WTC11 (cell line): ENCODE measurements around the gene CACNA1F.

Experiments used
- JUN ChIP-seq: sonication (generic); formaldehyde crosslinking; IDR thresholded peaks from 2 replicates; pipeline ENCODE4 v1.8.0; 2023; ENCODE audit warnings: mild to moderate bottlenecking, missing genetic modification reagents
- NFE2L1 ChIP-seq: sonication (generic); formaldehyde crosslinking; IDR thresholded peaks from 2 replicates; pipeline ENCODE4 v1.8.1; 2023; ENCODE audit warnings: missing genetic modification reagents
- NR2C2 ChIP-seq: sonication (generic); formaldehyde crosslinking; IDR thresholded peaks from 2 replicates; pipeline ENCODE4 v1.8.0; 2022; ENCODE audit warnings: mild to moderate bottlenecking, missing genetic modification reagents
- SP1 ChIP-seq: sonication (generic); formaldehyde crosslinking; conservative IDR thresholded peaks from 2 replicates; pipeline ENCODE4 v1.8.1; 2022; ENCODE audit warnings: missing genetic modification reagents
- TF ChIP-seq, protein P1 (sequence below): fragments of 200-600 bp; IDR thresholded peaks from 2 replicates; pipeline ENCODE4 v1.8.0; 2022; ENCODE audit warnings: antibody characterized with exemption
- TF ChIP-seq, protein P2 (sequence below): fragments of 250-450 bp; sonication (Bioruptor Pico); IDR thresholded peaks from 2 replicates; pipeline ENCODE4 v1.9.0; 2021; ENCODE audit warnings: moderate library complexity, mild to moderate bottlenecking, inconsistent platforms, borderline replicate concordance
- TF ChIP-seq, protein P3 (sequence below): sonication (generic); formaldehyde crosslinking; IDR thresholded peaks from 2 replicates; pipeline ENCODE4 v1.8.1; 2022; ENCODE audit warnings: mild to moderate bottlenecking, moderate library complexity, missing genetic modification reagents
- TF ChIP-seq, protein P4 (sequence below): sonication (generic); formaldehyde crosslinking; IDR thresholded peaks from 2 replicates; pipeline ENCODE4 v1.8.0; 2022; ENCODE audit warnings: mild to moderate bottlenecking, missing genetic modification reagents
- TF ChIP-seq, protein P5 (sequence below): fragments of 250-450 bp; sonication (Bioruptor Pico); conservative IDR thresholded peaks from 2 replicates; pipeline ENCODE4 v1.9.0; 2021; ENCODE audit warnings: mild to moderate bottlenecking
- TF ChIP-seq, protein P6 (sequence below): sonication (generic); formaldehyde crosslinking; IDR thresholded peaks from 2 replicates; pipeline ENCODE4 v1.8.1; 2022; ENCODE audit warnings: mild to moderate bottlenecking, missing genetic modification reagents, moderate library complexity, borderline replicate concordance

DNA sequence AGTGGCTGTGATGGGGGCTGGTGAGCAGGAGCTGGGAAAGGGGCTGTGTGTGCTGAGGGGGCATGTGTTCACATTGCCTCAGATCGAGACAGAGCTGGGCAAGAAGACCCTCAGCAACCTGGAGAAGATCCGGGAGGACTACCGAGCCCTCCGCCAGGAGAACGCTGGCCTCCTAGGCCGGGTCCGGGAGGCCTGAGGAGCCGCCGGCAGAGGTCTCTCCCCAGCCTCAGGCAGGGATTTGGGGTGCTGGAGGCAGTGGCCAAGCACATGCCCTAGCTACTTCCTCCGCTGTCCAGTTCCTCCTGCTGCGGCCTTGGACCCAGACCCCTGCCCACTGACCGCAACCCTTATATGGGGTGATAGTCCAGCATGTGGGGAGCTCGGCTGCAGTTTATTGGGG, 16.9 kb upstream of the CACNA1F start:
- TF ChIP-seq NR2C2 (no peak), JUN (no peak), SP1 (CRISPR knock-in tag) (no peak), NFE2L1 (CRISPR knock-in tag) (no peak)
- TF ChIP-seq, protein P1, sequence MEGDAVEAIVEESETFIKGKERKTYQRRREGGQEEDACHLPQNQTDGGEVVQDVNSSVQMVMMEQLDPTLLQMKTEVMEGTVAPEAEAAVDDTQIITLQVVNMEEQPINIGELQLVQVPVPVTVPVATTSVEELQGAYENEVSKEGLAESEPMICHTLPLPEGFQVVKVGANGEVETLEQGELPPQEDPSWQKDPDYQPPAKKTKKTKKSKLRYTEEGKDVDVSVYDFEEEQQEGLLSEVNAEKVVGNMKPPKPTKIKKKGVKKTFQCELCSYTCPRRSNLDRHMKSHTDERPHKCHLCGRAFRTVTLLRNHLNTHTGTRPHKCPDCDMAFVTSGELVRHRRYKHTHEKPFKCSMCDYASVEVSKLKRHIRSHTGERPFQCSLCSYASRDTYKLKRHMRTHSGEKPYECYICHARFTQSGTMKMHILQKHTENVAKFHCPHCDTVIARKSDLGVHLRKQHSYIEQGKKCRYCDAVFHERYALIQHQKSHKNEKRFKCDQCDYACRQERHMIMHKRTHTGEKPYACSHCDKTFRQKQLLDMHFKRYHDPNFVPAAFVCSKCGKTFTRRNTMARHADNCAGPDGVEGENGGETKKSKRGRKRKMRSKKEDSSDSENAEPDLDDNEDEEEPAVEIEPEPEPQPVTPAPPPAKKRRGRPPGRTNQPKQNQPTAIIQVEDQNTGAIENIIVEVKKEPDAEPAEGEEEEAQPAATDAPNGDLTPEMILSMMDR: no peak
- TF ChIP-seq, protein P2, sequence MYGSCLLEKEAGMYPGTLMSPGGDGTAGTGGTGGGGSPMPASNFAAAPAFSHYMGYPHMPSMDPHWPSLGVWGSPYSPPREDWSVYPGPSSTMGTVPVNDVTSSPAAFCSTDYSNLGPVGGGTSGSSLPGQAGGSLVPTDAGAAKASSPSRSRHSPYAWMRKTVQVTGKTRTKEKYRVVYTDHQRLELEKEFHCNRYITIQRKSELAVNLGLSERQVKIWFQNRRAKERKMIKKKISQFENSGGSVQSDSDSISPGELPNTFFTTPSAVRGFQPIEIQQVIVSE: no peak
- TF ChIP-seq, protein P3, sequence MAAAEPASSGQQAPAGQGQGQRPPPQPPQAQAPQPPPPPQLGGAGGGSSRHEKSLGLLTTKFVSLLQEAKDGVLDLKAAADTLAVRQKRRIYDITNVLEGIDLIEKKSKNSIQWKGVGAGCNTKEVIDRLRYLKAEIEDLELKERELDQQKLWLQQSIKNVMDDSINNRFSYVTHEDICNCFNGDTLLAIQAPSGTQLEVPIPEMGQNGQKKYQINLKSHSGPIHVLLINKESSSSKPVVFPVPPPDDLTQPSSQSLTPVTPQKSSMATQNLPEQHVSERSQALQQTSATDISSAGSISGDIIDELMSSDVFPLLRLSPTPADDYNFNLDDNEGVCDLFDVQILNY (CRISPR knock-in tag): no peak
- TF ChIP-seq, protein P4, sequence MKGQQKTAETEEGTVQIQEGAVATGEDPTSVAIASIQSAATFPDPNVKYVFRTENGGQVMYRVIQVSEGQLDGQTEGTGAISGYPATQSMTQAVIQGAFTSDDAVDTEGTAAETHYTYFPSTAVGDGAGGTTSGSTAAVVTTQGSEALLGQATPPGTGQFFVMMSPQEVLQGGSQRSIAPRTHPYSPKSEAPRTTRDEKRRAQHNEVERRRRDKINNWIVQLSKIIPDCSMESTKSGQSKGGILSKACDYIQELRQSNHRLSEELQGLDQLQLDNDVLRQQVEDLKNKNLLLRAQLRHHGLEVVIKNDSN: no peak
- TF ChIP-seq, protein P5, sequence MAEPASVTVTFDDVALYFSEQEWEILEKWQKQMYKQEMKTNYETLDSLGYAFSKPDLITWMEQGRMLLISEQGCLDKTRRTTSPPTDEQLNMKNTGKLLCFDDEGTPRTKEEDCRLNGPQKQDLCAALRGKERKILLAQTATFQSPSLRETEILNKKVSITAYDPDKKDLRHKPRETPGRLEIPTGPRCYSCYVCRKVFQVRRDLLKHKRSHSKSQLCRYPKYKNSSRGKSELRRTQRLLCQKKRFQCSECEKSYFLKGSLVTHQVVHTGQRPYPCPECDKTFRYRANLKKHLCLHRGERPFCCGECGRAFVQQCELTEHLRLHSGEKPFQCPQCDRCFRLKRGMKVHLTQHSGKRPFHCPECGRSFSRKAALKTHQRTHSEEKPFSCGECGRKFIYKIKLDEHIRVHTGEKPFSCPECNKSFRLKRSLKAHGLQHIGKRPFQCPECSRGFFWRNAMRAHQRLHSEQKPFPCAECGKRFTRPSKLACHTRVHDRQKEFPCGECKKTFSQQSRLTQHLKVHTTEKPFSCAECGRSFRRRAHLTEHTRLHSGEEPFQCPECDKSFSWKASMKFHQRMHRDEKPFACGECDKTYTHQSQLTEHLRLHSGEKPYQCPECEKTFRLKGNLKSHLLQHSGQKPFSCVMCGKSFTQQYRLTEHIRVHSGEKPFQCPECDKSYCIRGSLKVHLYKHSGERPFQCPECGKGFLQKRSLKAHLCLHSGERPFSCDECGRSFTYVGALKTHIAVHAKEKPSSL: no peak
- TF ChIP-seq, protein P6, sequence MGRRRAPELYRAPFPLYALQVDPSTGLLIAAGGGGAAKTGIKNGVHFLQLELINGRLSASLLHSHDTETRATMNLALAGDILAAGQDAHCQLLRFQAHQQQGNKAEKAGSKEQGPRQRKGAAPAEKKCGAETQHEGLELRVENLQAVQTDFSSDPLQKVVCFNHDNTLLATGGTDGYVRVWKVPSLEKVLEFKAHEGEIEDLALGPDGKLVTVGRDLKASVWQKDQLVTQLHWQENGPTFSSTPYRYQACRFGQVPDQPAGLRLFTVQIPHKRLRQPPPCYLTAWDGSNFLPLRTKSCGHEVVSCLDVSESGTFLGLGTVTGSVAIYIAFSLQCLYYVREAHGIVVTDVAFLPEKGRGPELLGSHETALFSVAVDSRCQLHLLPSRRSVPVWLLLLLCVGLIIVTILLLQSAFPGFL (CRISPR knock-in tag): no peak
